ENCODE data around the gene IL17F.

IL17F gene

DNA sequence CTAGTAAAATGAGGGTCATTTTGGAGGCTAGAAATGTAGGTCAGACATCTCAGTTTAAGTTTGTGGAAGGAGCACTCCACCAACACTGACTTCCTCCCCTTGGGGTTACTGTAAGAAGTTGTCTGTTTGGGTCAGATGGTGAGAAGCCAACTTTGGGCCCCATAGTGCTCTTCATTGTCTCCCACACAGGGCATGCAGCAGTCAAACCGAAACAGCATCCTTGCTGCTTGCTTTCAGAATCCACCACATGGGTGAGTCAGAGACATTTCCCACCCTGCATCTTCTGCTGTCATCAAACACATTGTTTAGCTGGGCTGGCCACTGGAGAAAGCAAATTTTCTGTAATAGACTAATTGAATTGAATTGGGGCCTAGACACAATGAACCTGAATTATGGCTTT, 16.8 kb downstream of the IL17F start:
- Histone ChIP-seq H3K27me3 (ENCODE audit: insufficient read depth, poor library complexity, severe bottlenecking) (peaks cover 5% of the 10 kb centered on the region), H3K4me3 (ENCODE audit: severe bottlenecking) (no peak overlapping the region), H3K36me3 (ENCODE audit: low read depth) (no peaks in the 10 kb centered on the region), H3K4me1 (ENCODE audit: insufficient read depth, poor library complexity, severe bottlenecking) (no peaks in the 10 kb centered on the region), H3K9me3 (ENCODE audit: severe bottlenecking) (no peaks in the 10 kb centered on the region), H3K27ac (ENCODE audit: poor library complexity, severe bottlenecking) (no peak overlapping the region)
- no peak for ATAC-seq (ENCODE audit: low read depth)
- TF ChIP-seq, protein P1, sequence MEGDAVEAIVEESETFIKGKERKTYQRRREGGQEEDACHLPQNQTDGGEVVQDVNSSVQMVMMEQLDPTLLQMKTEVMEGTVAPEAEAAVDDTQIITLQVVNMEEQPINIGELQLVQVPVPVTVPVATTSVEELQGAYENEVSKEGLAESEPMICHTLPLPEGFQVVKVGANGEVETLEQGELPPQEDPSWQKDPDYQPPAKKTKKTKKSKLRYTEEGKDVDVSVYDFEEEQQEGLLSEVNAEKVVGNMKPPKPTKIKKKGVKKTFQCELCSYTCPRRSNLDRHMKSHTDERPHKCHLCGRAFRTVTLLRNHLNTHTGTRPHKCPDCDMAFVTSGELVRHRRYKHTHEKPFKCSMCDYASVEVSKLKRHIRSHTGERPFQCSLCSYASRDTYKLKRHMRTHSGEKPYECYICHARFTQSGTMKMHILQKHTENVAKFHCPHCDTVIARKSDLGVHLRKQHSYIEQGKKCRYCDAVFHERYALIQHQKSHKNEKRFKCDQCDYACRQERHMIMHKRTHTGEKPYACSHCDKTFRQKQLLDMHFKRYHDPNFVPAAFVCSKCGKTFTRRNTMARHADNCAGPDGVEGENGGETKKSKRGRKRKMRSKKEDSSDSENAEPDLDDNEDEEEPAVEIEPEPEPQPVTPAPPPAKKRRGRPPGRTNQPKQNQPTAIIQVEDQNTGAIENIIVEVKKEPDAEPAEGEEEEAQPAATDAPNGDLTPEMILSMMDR (IDR thresholded peaks at IDR 0.05; ENCODE audit: poor library complexity, severe bottlenecking) = no peak
- DNase-seq (ENCODE audit: low spot score) = no peak

DNA sequence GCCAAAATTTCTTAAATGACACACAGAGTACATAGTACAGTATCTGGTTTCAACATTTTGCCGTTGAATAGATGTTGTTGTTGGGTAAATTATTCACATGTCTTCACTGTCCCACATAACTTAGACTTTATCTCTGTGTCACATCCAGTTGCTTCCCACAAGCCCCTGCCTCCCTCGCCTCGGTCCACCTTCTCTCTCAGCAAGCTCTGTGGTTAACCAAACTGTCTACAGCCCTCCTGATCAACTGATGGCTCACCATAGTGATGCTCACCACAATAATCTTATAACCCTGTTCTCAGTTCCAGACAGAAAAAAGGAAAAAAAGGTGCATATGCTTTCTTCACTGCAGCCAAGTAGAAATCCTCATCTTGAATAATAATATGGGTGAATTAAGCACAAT, 23.0 kb downstream of the IL17F start:
- H3K36me3 ChIP-seq (ENCODE audit: low read depth) = no peaks in the 10 kb centered on the region
- TF ChIP-seq, protein P1 (IDR thresholded peaks at IDR 0.05; ENCODE audit: poor library complexity, severe bottlenecking) = no peak
- H3K4me3 ChIP-seq (ENCODE audit: severe bottlenecking) = no peak overlapping the region
- ATAC-seq (ENCODE audit: low read depth) (no peak), DNase-seq (ENCODE audit: low spot score) (no peak)
- H3K4me1 ChIP-seq (ENCODE audit: insufficient read depth, poor library complexity, severe bottlenecking) = no peaks in the 10 kb centered on the region
- H3K27me3 ChIP-seq (ENCODE audit: insufficient read depth, poor library complexity, severe bottlenecking) = peaks cover 9% of the 10 kb centered on the region
- no peaks in the 10 kb centered on the region for H3K9me3 ChIP-seq (ENCODE audit: severe bottlenecking)
- no peak overlapping the region for H3K27ac ChIP-seq (ENCODE audit: poor library complexity, severe bottlenecking)

DNA sequence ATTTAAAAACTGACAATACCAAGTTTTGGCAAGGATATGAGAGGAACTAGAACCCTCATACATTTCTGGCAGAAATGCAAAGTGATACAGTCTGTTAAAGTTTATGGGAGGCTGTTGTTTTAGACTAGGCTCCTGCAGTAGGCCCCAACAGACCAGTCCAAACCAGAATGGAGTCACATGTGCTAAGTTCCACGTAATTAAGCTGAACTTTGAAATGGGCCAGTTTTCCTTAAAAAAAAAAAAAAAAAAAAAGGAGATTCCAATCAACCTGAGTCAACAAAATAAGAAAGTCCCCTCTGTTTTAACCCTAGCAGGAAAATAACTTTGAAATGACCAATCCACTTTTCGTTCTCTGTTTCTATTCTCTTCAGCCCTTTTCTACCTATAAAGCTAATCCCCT, 26.5 kb downstream of the IL17F start:
- ATAC-seq (ENCODE audit: low read depth) = no peak
- Histone ChIP-seq H3K27me3 (ENCODE audit: insufficient read depth, poor library complexity, severe bottlenecking) (peaks cover 10% of the 10 kb centered on the region), H3K4me3 (ENCODE audit: severe bottlenecking) (no peak overlapping the region), H3K36me3 (ENCODE audit: low read depth) (no peaks in the 10 kb centered on the region), H3K9me3 (ENCODE audit: severe bottlenecking) (no peaks in the 10 kb centered on the region), H3K4me1 (ENCODE audit: insufficient read depth, poor library complexity, severe bottlenecking) (no peaks in the 10 kb centered on the region), H3K27ac (ENCODE audit: poor library complexity, severe bottlenecking) (no peak overlapping the region)
- no peak for DNase-seq (ENCODE audit: low spot score)
- TF ChIP-seq, protein P1 (IDR thresholded peaks at IDR 0.05; ENCODE audit: poor library complexity, severe bottlenecking) = no peak

DNA sequence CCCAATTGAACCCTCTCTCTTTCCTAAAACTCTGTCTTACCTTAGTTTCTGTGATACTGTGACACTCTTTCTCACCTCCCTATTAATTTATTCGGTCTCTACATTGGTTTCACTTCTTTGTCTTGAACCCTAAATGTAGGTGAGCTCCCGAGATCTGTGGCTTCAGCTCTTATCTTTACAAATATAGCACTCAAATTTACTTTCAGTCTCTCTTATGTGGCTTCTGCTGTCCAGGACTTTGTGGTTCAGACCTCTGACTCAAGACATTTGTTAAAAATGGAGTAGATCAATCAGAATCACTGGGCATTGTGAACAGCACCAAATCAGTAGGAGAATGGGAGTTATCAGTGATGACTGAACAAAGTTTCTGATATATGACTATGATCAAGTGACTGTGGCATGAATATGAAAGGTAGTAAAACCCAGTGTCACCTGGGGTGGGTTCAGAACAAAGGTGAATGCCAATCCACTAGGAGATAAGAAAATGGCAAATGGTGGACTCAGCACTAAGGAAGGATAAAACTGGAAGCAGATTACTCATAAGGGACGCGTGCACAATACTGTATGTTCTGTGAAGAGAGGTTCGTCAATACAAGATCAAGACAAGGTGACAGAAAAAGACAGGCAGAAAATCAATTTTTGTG, 27.2 kb downstream of the IL17F start:
- no peaks in the 10 kb centered on the region for H3K9me3 ChIP-seq (ENCODE audit: severe bottlenecking)
- DNase-seq (ENCODE audit: low spot score) (no peak), ATAC-seq (ENCODE audit: low read depth) (no peak)
- no peaks in the 10 kb centered on the region for H3K4me1 ChIP-seq (ENCODE audit: insufficient read depth, poor library complexity, severe bottlenecking)
- no peaks in the 10 kb centered on the region for H3K36me3 ChIP-seq (ENCODE audit: low read depth)
- peaks cover 6% of the 10 kb centered on the region for H3K27me3 ChIP-seq (ENCODE audit: insufficient read depth, poor library complexity, severe bottlenecking)
- no peak overlapping the region for H3K4me3 ChIP-seq (ENCODE audit: severe bottlenecking)
- no peak overlapping the region for H3K27ac ChIP-seq (ENCODE audit: poor library complexity, severe bottlenecking)
- TF ChIP-seq, protein P1 (IDR thresholded peaks at IDR 0.05; ENCODE audit: poor library complexity, severe bottlenecking) = no peak

DNA sequence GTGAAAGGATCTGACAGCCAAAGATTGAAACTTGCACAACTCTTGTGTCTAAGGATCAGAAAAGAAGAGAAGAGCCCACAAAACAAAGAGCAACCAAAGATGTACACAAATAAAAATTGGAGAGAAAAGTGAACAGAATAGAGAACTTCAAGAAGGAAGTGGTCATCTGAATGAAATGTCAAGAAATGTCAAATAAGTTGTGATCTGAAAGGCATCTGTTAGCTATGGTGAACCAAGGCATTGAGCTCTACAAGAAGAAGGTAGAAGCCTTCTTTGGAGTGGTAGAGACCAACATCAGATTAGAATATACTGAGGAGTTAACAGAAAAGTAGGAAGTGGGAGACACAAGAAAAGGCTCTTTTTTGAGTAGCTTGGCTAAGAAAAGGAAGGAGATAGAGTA, 28.5 kb downstream of the IL17F start:
- Histone ChIP-seq H3K4me3 (ENCODE audit: severe bottlenecking) (no peak overlapping the region), H3K27ac (ENCODE audit: poor library complexity, severe bottlenecking) (no peak overlapping the region), H3K27me3 (ENCODE audit: insufficient read depth, poor library complexity, severe bottlenecking) (peaks cover 6% of the 10 kb centered on the region), H3K9me3 (ENCODE audit: severe bottlenecking) (no peaks in the 10 kb centered on the region), H3K4me1 (ENCODE audit: insufficient read depth, poor library complexity, severe bottlenecking) (no peaks in the 10 kb centered on the region), H3K36me3 (ENCODE audit: low read depth) (no peaks in the 10 kb centered on the region)
- no peak for DNase-seq (ENCODE audit: low spot score)
- ATAC-seq (ENCODE audit: low read depth) = no peak
- TF ChIP-seq, protein P1 (IDR thresholded peaks at IDR 0.05; ENCODE audit: poor library complexity, severe bottlenecking) = no peak

All from RWPE2 (cell line).